Measurements from ENCODE around the gene FAM193B.
"Not testable (repeated sequence)": the region's sequence is repeated elsewhere in the genome, so short reads cannot be mapped to it uniquely, and the experiment has no call there.

FAM193B gene

GRCh38 chr5:177576169-177576568, 21.8 kb upstream of the FAM193B start:
- DNase-seq (ENCODE audit: low spot score), result no peak

DNA sequence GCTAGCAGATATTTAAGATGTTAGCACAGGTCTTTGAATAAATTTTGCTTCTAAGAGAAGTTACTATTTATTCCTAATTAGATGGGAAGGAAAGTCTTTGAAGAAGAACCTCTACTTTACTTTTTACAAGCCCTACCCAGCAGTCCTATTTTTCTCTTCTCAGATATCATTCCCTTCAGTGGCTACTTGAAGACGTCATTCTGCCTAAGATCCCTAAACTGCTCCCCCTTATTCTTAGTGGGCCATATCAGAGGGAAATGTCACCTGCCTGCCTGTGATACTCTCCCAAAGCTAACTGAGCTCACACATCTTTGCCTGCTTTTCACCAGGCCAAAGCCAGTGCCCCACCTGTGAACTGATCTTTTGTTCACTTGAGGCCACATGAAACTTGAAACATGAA, 21.1 kb upstream of the FAM193B start:
- DNase-seq (ENCODE audit: low spot score), result no peak

DNA sequence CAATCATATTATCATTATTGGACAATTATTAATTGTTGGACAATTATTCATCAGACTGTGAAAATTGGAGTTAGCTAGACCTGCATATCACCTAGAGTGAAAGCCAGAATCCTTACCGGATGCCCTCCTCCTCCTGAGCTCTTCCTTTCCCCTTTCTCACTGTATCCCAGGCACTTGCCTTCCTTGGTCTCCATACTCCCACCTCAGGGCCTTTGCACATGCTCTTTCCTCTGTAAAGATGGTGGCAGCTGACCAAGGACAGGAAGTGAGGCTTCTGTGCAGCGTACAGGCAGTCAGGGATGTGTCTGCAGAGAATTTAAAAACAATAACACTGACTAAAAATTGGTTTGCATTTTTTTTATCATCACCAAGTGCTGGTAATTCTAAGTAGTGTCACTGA, 15.5 kb upstream of the FAM193B start:
- DNase-seq (ENCODE audit: low spot score), result no peak

DNA sequence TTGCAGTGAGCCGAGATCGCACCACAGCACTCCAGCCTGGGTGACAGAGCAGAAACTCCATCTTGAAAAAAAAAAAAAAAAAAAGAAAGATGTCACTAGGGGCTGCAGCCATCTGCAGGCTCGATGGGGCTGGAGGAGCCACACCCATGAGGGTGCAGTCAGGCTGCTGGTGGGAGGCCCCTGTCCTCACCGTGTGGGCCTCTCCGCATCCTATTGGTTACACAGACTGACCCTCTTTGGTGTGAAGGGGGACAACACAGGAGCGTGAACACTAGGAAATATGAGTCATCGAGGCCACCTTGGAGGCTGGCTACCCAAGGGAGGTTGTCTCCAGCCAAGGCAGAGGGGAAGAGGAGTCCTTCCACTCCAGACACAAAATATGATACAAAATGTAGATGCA, 14.0 kb upstream of the FAM193B start:
- DNase-seq (ENCODE audit: low spot score), result no peak

DNA sequence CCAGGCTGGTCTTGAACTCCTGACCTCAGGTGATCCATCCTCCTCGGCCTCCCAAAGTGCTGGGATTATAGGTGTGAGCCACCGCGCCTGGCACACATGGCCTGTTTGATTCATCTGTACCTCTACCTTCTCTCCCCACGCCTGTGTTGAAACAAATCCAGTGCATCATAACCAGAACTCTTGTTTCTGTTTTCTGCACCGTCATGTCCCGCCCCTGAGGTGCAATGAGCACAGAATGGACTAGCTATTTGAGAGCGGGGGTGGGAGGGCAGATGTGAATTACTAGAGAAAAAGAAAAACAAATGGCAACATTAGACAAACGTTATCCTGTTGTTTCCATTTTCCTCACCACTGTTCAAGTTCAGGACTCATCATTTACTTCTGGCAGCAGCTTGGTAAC, 10.7 kb upstream of the FAM193B start:
- no peak for DNase-seq (ENCODE audit: low spot score)

DNA sequence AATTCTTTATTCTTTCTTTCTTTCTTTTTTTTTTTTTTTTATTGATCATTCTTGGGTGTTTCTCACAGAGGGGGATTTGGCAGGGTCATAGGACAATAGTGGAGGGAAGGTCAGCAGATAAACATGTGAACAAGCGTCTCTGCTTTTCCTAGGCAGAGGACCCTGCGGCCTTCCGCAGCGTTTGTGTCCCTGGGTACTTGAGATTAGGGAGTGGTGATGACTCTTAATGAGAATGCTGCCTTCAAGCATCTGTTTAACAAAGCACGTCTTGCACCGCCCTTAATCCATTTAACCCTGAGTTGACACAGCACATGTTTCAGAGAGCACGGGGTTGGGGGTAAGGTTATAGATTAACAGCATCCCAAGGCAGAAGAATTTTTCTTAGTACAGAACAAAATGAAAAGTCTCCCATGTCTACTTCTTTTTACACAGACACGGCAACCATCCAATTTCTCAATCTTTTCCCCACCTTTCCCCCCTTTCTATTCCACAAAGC, 5.1 kb upstream of the FAM193B start:
- DNase-seq (ENCODE audit: low spot score), result not testable (repeated sequence)

DNA sequence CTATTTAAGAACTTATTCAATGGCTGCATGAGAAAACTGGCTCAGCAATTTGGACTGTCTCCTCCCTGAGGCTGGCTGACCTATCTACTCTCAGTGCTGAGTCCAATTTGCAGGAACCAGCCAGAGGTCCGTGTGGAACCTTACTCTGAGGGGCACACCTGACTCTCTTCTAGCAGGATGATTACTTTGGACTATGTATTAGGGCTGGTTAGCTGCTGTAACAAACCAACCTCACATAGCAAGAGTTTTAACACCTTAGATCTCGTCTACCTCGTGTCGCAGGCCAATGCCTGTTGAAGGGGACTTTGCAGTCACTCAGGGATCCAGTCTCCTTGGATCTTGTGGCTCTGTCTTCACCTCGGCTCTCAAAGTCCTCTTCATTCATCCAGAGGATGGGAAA, 3.4 kb upstream of the FAM193B start:
- DNase-seq (ENCODE audit: low spot score), result no peak

GRCh38 chr5:177557041-177557647, 2.8 kb upstream of the FAM193B start:
- DNase-seq (ENCODE audit: low spot score), result no peak

DNA sequence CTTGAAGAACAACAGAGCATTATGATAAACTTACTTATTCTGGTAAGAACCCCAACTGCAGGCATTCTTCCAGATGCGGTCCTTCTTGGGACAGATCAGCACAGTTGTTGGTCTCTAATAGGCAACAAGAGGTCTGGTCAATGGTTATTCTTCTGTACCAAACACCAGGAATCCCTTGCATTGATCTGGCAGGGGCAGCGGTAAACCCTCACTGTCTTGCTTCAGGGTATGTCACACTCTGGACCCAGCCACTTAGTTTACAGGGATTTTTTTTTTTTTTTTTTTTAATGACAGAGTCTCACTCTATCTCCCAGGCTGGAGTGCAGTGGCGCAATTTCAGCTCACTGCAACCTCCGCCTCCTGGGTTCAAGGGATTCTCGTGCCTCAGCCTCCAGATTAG, 1.3 kb upstream of the FAM193B start:
- no peak for DNase-seq (ENCODE audit: low spot score)

DNA sequence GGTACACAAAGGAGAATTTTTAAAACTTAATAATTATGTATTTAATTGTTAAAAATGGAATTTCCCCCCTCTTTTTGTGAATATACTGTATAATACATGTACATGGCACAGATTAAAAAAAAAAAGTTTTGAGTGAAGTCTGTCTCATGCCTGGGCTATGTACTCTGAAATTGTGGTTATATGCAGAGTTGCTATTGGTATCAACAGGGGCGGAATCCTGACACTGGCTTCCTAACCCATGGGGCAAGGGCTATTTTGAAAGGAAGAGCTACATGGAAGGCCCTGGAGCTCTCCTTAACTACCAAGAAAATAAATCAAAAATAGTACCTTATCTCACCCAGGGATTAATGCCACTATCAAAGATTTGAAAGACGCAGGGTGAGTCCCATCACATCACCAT, 865 bp upstream of the FAM193B start:
- no peak for DNase-seq (ENCODE audit: low spot score)

GRCh38 chr5:177553671-177554429, 513 bp downstream of the FAM193B start:
- peak; percentile 45 for DNase-seq (ENCODE audit: low spot score)

- peak; percentile 62 for DNase-seq (ENCODE audit: low spot score)
These were observed 1.4 kb downstream of the FAM193B start for GRCh38 chr5:177552839-177553455.

GRCh38 chr5:177550122-177550521, 4.2 kb downstream of the FAM193B start:
- no peak for DNase-seq (ENCODE audit: low spot score)

GRCh38 chr5:177548495-177548894, 5.9 kb downstream of the FAM193B start:
- no peak for DNase-seq (ENCODE audit: low spot score)

GRCh38 chr5:177547736-177548135, 6.6 kb downstream of the FAM193B start:
- no peak for DNase-seq (ENCODE audit: low spot score)

DNA sequence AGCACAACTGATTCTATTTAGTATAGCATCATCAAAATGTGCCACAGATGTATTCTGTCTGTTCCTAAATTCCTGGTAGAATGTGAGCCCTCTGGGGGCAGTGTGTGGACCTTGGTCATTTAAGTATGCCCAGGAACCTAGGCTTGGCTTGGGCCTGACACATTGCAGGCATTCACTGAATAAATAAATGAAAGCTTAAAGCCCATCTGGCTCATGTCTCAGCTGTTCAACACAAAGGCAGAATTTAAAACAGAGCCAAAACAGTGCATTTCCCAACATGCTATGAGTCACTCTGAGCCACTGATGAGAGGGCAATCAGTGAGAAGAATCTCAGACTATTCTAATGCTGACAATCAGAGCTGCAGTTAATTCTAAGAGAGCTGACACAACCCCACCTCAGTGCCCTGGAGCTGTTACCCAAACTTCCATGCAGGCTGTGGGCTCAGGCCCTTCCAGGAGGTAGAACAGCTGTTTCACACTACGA, 8.1 kb downstream of the FAM193B start:
- DNase-seq (ENCODE audit: low spot score), result peak; percentile 93

DNA sequence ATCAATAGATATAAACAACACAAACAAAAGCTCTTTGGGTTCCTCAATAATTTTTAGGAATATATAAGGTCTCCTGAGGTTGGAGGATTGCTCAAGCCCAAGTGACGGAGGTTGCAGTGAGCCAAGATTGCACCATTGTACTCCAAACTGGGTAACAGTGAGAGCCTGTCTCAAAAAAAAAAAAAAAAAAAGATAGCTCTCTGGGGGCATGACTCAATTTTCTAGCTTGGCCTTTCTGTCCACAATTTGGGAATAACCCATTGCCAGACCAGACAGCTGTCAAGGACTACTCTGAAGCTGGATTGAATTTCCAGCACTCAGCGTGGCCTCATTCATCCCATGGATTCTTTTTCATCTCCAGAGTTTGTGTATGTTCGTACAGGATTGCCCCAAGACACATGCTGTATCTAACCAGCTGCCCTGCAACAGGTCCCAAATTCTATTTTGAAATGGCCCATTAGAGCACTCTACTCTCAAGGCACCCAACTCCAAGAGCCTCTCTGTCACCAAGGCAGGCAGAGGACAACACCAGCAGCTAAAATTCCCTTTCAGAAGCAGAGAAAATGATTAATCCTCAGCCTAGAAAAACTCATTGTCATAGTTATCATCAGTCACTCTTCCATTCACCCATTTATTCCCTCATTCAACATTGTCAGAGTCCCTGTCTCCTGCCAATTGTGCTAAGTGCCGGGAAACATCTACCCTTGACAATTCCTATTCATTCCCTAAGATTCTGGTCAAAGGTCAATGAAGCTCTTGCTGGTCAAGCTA, 8.7 kb downstream of the FAM193B start:
- DNase-seq (ENCODE audit: low spot score), result peak; percentile 70

- no peak for DNase-seq (ENCODE audit: low spot score)
These were observed 11.4 kb downstream of the FAM193B start for GRCh38 chr5:177542816-177543465.

DNA sequence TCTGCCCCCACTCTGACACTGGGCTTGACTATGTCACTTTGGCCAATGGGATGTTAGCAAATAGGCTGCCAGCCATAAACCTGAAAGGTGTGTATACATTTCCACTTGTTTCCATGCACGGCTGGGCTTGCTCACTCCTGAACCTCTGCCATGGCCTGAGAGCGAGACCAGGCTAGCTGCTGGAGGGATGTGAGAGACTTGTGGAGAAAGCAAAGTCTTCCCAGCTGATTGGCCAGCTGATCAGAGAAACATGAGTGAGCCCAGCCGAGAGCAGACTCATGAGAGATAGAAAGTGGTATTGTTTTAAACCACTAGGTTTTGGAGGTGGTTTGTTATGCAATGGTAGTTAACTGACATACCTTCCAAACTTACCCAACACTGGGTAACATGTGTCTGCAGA, 13.9 kb downstream of the FAM193B start:
- DNase-seq (ENCODE audit: low spot score), result no peak

DNA sequence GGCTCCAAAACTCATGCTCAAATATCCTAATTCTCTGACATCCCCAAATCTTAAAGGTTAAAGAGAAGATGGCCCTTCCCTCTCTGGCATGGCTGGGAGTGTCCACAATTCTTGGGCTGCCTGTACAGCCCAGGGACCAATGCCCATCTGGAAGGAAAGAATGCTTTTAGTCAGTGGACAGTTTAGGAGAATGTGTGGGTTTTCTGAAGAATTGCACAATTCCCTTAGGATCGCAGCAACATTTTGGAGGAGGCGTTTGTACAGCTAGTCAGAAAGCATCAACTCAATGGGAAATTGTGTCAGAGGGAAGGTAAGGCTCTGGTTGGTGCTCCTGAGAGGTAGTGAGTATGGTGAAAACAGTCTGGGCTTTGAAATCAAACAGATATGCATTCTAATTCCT, 15.0 kb downstream of the FAM193B start:
- peak; percentile 89 for DNase-seq (ENCODE audit: low spot score)

DNA sequence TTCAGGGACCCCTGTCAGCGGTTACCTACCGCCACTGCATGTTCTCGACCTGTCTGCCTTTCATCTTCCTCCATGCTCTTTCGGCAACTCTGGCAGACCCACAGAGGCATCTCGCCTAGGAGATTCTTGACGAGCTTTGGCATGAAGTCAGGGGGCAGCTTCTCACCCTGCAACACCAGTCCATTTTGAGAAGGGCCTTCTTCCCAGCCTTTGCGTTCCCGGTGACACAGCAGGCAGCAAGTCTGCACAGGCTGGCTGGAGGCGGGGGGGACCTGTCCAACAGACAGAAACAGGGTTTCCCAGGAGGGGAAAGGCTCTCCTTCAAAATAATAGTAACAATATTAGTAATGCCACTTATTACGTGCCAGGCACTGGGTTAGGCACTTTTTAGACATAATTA, 15.5 kb downstream of the FAM193B start:
- DNase-seq (ENCODE audit: low spot score), result no peak
